Endothelial cell of umbilical vein (primary cell): ENCODE data around the gene CCNK.

Source experiments
- POLR2AphosphoS5 ChIP-seq: IDR thresholded peaks from 2 replicates; pipeline ENCODE4 v1.6.1; 2012; ENCODE audit warnings: low read depth, mild to moderate bottlenecking, control low read depth, low read length, moderate library complexity; ENCODE audit not compliant: insufficient read depth
- TF ChIP-seq, protein P1 (sequence below), 2 donors: IDR thresholded peaks; 1 replicate in 1 of 2; 2 replicates in 1 of 2; pipeline ENCODE4 v1.5.1; 2011; ENCODE audit warnings: low read length in 2 of 2, mild to moderate bottlenecking in 2 of 2, moderate library complexity in 2 of 2, control low read depth in 1 of 2, inconsistent platforms in 1 of 2, low read depth in 1 of 2; ENCODE audit not compliant: insufficient read depth in 1 of 2; ENCODE audit errors: extremely low read depth in 1 of 2

DNA sequence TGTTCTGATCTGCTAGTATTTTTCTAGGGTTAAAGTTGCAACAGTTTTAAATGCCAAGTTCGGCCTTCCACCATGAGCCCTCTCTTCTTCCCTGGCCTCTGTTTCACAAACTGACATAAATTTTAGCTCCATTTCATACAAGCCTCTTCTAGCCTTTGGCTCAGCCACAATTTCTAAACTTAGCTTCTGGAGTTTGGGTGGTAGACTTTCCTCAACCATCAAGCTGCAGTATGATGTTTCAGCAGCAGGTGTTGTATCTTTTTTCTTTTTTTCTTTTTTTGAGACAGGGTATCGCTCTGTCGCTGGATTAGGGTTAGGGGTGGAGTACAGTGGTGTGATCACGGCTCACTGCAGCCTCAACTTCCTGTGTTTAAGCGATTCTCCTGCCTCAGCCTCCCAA lies 30.0 kb upstream of the CCNK start:
- no peak for TF ChIP-seq POLR2AphosphoS5
- TF ChIP-seq, protein P1, sequence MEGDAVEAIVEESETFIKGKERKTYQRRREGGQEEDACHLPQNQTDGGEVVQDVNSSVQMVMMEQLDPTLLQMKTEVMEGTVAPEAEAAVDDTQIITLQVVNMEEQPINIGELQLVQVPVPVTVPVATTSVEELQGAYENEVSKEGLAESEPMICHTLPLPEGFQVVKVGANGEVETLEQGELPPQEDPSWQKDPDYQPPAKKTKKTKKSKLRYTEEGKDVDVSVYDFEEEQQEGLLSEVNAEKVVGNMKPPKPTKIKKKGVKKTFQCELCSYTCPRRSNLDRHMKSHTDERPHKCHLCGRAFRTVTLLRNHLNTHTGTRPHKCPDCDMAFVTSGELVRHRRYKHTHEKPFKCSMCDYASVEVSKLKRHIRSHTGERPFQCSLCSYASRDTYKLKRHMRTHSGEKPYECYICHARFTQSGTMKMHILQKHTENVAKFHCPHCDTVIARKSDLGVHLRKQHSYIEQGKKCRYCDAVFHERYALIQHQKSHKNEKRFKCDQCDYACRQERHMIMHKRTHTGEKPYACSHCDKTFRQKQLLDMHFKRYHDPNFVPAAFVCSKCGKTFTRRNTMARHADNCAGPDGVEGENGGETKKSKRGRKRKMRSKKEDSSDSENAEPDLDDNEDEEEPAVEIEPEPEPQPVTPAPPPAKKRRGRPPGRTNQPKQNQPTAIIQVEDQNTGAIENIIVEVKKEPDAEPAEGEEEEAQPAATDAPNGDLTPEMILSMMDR (IDR thresholded peaks at IDR 0.05; ENCODE audit: extremely low read depth in 1 of 2, insufficient read depth in 1 of 2, low read depth in 1 of 2, low read length in 2 of 2): no peak
